ENCODE data around the gene OSM. TPM values are rescaled to one million over a fixed set of nuclear protein-coding genes. Genes with fewer than 3 reads are reported as not detected.

Gene OSM
- total RNA-seq, 1 experiment from 2014 or later: not detected

GRCh38 chr22:30286331-30286730 is 19.7 kb upstream of the OSM start:
- H3K36me3 ChIP-seq (ENCODE audit: low read depth, low read length): no peaks in the 10 kb centered on the region
- POLR2A ChIA-PET (ENCODE audit: unreplicated experiment): no interaction called here
- no peak overlapping the region; the same call in 1 of the 2 replicates for H3K9ac ChIP-seq (ENCODE audit: low read length)
- TF ChIP-seq EZH2 (IDR thresholded peaks at IDR 0.05; ENCODE audit: low read length, unreplicated experiment): no peak
- no peak for TF ChIP-seq EZH2phosphoT487 (IDR thresholded peaks at IDR 0.05; ENCODE audit: borderline replicate concordance, low read length)
- TF ChIP-seq CTCF (conservative IDR thresholded peaks at IDR 0.05; ENCODE audit: low read depth, low read length): no peak
- intact Hi-C loops (cut with micrococcal nuclease): loop anchor here (5.0 kb wide), 1 partner anchor 41 kb away; the partner anchor contains the start of gene TBC1D10A
- H3K27ac ChIP-seq (ENCODE audit: low read length): peak overlapping the region; percentile 17; the same call in 1 of the 2 replicates
- no peaks in the 10 kb centered on the region for H4K20me1 ChIP-seq (ENCODE audit: low read length)
- 0 out of 2 replicates have a peak, but pooled peaks cover 3% of the 10 kb centered on the region for H3K79me2 ChIP-seq (ENCODE audit: low read length)
- H3K4me3 ChIP-seq (ENCODE audit: low read length): no peak overlapping the region
- no TSS peak for BruUV-seq (replicated peaks)
- H3K4me1 ChIP-seq (ENCODE audit: insufficient read depth, low read length): peaks cover 23% of the 10 kb centered on the region
- CTCF ChIA-PET: no interaction called here
- no peaks in the 10 kb centered on the region for H3K9me3 ChIP-seq (ENCODE audit: low read length)
- no peaks in the 10 kb centered on the region for H3F3A ChIP-seq (ENCODE audit: low read length, unreplicated experiment)
- H3K9me2 ChIP-seq (replicated peaks; ENCODE audit: low read length): no peaks in the 10 kb centered on the region
- no peak for DNase-seq
- no peak overlapping the region for H2AFZ ChIP-seq (ENCODE audit: low read length)
- no peak overlapping the region for H3K4me2 ChIP-seq (ENCODE audit: low read length)
- no peak for ATAC-seq
- H3K27me3 ChIP-seq (ENCODE audit: low read length): no peaks in the 10 kb centered on the region

- H3K4me3 ChIP-seq (ENCODE audit: low read length): no peak overlapping the region
- no peaks in the 10 kb centered on the region for H3F3A ChIP-seq (ENCODE audit: low read length, unreplicated experiment)
- 0 out of 2 replicates have a peak, but pooled peaks cover 3% of the 10 kb centered on the region for H3K79me2 ChIP-seq (ENCODE audit: low read length)
- H3K36me3 ChIP-seq (ENCODE audit: low read depth, low read length): no peaks in the 10 kb centered on the region
- ChIA-PET CTCF (no interaction called here), POLR2A (ENCODE audit: unreplicated experiment) (no interaction called here)
- ATAC-seq (no peak), DNase-seq (no peak)
- intact Hi-C loops (cut with micrococcal nuclease): loop anchor here (5.0 kb wide), 1 partner anchor 41 kb away; the partner anchor contains the start of gene TBC1D10A
- no peaks in the 10 kb centered on the region for H4K20me1 ChIP-seq (ENCODE audit: low read length)
- H3K4me2 ChIP-seq (ENCODE audit: low read length): no peak overlapping the region
- H3K9me3 ChIP-seq (ENCODE audit: low read length): no peaks in the 10 kb centered on the region
- H3K9ac ChIP-seq (ENCODE audit: low read length): no peak overlapping the region
- BruUV-seq (replicated peaks): no TSS peak
- no peak overlapping the region for H3K27ac ChIP-seq (ENCODE audit: low read length)
- no peak overlapping the region for H2AFZ ChIP-seq (ENCODE audit: low read length)
- H3K9me2 ChIP-seq (replicated peaks; ENCODE audit: low read length): no peaks in the 10 kb centered on the region
- H3K4me1 ChIP-seq (ENCODE audit: insufficient read depth, low read length): peaks cover 18% of the 10 kb centered on the region
- no peaks in the 10 kb centered on the region for H3K27me3 ChIP-seq (ENCODE audit: low read length)
- TF ChIP-seq EZH2phosphoT487 (IDR thresholded peaks at IDR 0.05; ENCODE audit: borderline replicate concordance, low read length): no peak
- TF ChIP-seq CTCF (conservative IDR thresholded peaks at IDR 0.05; ENCODE audit: low read depth, low read length): no peak
- no peak for TF ChIP-seq EZH2 (IDR thresholded peaks at IDR 0.05; ENCODE audit: low read length, unreplicated experiment)
Measured at GRCh38 chr22:30285846-30286200, 19.2 kb upstream of the OSM start.

GRCh38 chr22:30285176-30285845 is 18.7 kb upstream of the OSM start:
- Histone ChIP-seq H3K79me2 (ENCODE audit: low read length) (0 out of 2 replicates have a peak, but pooled peaks cover 3% of the 10 kb centered on the region), H3K9me2 (replicated peaks; ENCODE audit: low read length) (no peaks in the 10 kb centered on the region), H3F3A (ENCODE audit: low read length, unreplicated experiment) (no peaks in the 10 kb centered on the region), H2AFZ (ENCODE audit: low read length) (no peak overlapping the region), H3K27me3 (ENCODE audit: low read length) (no peaks in the 10 kb centered on the region), H3K9me3 (ENCODE audit: low read length) (no peaks in the 10 kb centered on the region), H3K4me1 (ENCODE audit: insufficient read depth, low read length) (peaks cover 13% of the 10 kb centered on the region), H3K27ac (ENCODE audit: low read length) (no peak overlapping the region), H3K9ac (ENCODE audit: low read length) (no peak overlapping the region), H3K4me3 (ENCODE audit: low read length) (no peak overlapping the region), H3K4me2 (ENCODE audit: low read length) (no peak overlapping the region), H3K36me3 (ENCODE audit: low read depth, low read length) (no peaks in the 10 kb centered on the region), H4K20me1 (ENCODE audit: low read length) (no peaks in the 10 kb centered on the region)
- TF ChIP-seq CTCF (conservative IDR thresholded peaks at IDR 0.05; ENCODE audit: low read depth, low read length): no peak
- TF ChIP-seq EZH2phosphoT487 (IDR thresholded peaks at IDR 0.05; ENCODE audit: borderline replicate concordance, low read length): no peak
- no peak for TF ChIP-seq EZH2 (IDR thresholded peaks at IDR 0.05; ENCODE audit: low read length, unreplicated experiment)
- intact Hi-C loops (cut with micrococcal nuclease): loop anchor here (5.0 kb wide), 1 partner anchor 42 kb away; the partner anchor contains the start of gene TBC1D10A
- no TSS peak for BruUV-seq (replicated peaks)
- ATAC-seq (no peak), DNase-seq (no peak)
- ChIA-PET POLR2A (ENCODE audit: unreplicated experiment) (no interaction called here), CTCF (no interaction called here)
